Keratinocyte (primary cell): ENCODE results near the gene S100A9. TPM values are rescaled to one million over a fixed set of nuclear protein-coding genes. Genes with fewer than 3 reads are reported as not detected.

ENCODE experiments used
- DNase-seq: peaks from one replicate; pipeline ENCODE4 v3.0.0-alpha.2; 2011; ENCODE audit warnings: low read depth, missing footprints, low spot score
- FAIRE-seq: peaks from 2 replicates; lab custom pipeline; 2011; peaks lifted over from hg19 to GRCh38; lab: Jason Lieb, UNC
- H2AFZ ChIP-seq: 2 replicates; pipeline ENCODE4 v1.6.0; 2012; ENCODE audit warnings: low read length, control low read depth, inconsistent platforms; ENCODE audit not compliant: control insufficient read depth
- H3K27ac ChIP-seq: 2 replicates; pipeline ENCODE4 v1.5.1; 2011; ENCODE audit warnings: low read length; ENCODE audit not compliant: control insufficient read depth, insufficient read depth
- H3K27me3 ChIP-seq: 3 replicates; pipeline ENCODE4 v1.6.0; 2011; ENCODE audit warnings: low read length; ENCODE audit not compliant: control insufficient read depth, insufficient read depth; ENCODE audit errors: extremely low read depth
- H3K36me3 ChIP-seq, 2 experiments: 2 replicates in 1 of 2; 3 replicates in 1 of 2; pipeline ENCODE4 v1.5.1; 2011; ENCODE audit warnings: low read length in 2 of 2, mild to moderate bottlenecking in 1 of 2; ENCODE audit not compliant: control insufficient read depth in 2 of 2, insufficient read depth in 2 of 2; ENCODE audit errors: extremely low read depth in 1 of 2
- H3K4me1 ChIP-seq: 3 replicates; pipeline ENCODE4 v1.5.1; 2011; ENCODE audit warnings: low read length; ENCODE audit not compliant: control insufficient read depth, insufficient read depth; ENCODE audit errors: extremely low read depth
- H3K4me2 ChIP-seq: 3 replicates; pipeline ENCODE4 v1.6.0; 2011; ENCODE audit warnings: low read depth, low read length; ENCODE audit not compliant: control insufficient read depth, insufficient read depth; ENCODE audit errors: extremely low read depth
- H3K4me3 ChIP-seq, 3 experiments: fragments of 200-600 bp in 1 of 3; sonication (generic) in 1 of 3; 2 replicates in 2 of 3; 3 replicates in 1 of 3; pipeline ENCODE4 v1.5.1; 2011 to 2016; ENCODE audit warnings: low read length in 3 of 3, mild to moderate bottlenecking in 3 of 3, control low read depth in 2 of 3, inconsistent platforms in 1 of 3, low read depth in 1 of 3, mixed read lengths in 1 of 3, mixed run types in 1 of 3, moderate library complexity in 1 of 3; ENCODE audit not compliant: control insufficient read depth in 2 of 3, insufficient read depth in 2 of 3; ENCODE audit errors: extremely low read depth in 1 of 3
- H3K79me2 ChIP-seq: 2 replicates; pipeline ENCODE4 v1.6.0; 2012; ENCODE audit warnings: low read length; ENCODE audit not compliant: control insufficient read depth, insufficient read depth
- H3K9ac ChIP-seq: 3 replicates; pipeline ENCODE4 v1.6.0; 2011; ENCODE audit warnings: low read length; ENCODE audit not compliant: control insufficient read depth, insufficient read depth; ENCODE audit errors: extremely low read depth
- H3K9me1 ChIP-seq: 3 replicates; pipeline ENCODE4 v1.6.0; 2011; ENCODE audit warnings: low read length; ENCODE audit not compliant: control insufficient read depth, insufficient read depth; ENCODE audit errors: extremely low read depth
- H3K9me3 ChIP-seq: 2 replicates; pipeline ENCODE4 v1.5.1; 2012; ENCODE audit warnings: low read depth, low read length; ENCODE audit not compliant: control insufficient read depth
- H4K20me1 ChIP-seq: 3 replicates; pipeline ENCODE4 v1.6.0; 2011; ENCODE audit warnings: low read length; ENCODE audit not compliant: control insufficient read depth, insufficient read depth; ENCODE audit errors: extremely low read depth
- EZH2 ChIP-seq: IDR thresholded peaks from one replicate; pipeline ENCODE4 v1.6.1; 2012; ENCODE audit warnings: inconsistent platforms, mild to moderate bottlenecking, low read length, moderate library complexity
- dilution Hi-C: fragments of 300-500 bp; cut with MboI; formaldehyde crosslinking; loops from one replicate; pipeline ENCODE4 v1.7.0; 2020; ENCODE audit warnings: low sequenced_read_pairs; ENCODE audit not compliant: extremely low pct_ligation_motif_present
- polyA plus RNA-seq, 5 experiments: library from polyadenylated mRNA; depleted of rRNA in 3 of 5; stranded (reverse) in 3 of 5; stranded (forward) in 1 of 5; unstranded in 1 of 5; fragments of >200 nt; gene quantifications; 1 replicate in 1 of 5; 2 replicates in 3 of 5; 3 replicates in 1 of 5; pipeline versions ENCODE4 v1.2.1 to v1.2.3, GENCODE V29; 2011 to 2012; ENCODE audit warnings: missing spikeins in 2 of 5, low read depth in 1 of 5, low replicate concordance in 1 of 5
- TF ChIP-seq, protein P1 (sequence below), 3 experiments: IDR thresholded peaks in 1 of 3; conservative IDR thresholded peaks in 1 of 3; optimal IDR thresholded peaks in 1 of 3; 2 replicates in 2 of 3; 3 replicates in 1 of 3; pipeline versions ENCODE3 to v1.5.1; 2011; ENCODE audit warnings: low read length in 3 of 3, mild to moderate bottlenecking in 3 of 3, moderate library complexity in 2 of 3, control low read depth in 1 of 3, inconsistent platforms in 1 of 3; ENCODE audit not compliant: insufficient read depth in 2 of 3; ENCODE audit errors: extremely low read depth in 1 of 3

S100A9 gene
- polyA plus RNA-seq, 1 donor (not counting 4 experiments of a cell fraction or from before 2014, with no cell fraction given): 297 TPM

DNA sequence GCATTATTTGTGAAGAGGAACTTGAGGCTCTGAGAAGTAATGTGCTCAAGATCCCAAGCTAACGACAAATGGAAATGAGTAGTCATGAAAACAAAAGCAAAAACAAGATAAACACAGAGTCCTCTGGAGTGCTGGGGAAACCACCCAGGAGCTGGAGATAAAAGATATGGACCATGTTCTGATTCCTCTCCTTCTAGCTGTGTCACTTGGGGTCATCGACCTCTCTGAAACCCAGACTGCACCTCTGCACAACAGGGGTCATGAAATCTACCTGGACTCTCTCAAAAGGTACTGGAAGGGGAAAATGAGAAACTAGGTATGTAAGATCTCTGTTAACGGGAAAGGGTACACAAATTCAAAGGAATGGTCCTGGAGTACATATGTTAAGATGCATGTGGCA lies 15.5 kb upstream of the S100A9 start:
- FAIRE-seq: no peak
- Histone ChIP-seq H3K4me2 (no peak overlapping the region), H4K20me1 (no peaks in the 10 kb centered on the region), H3K4me1 (peaks cover 20% of the 10 kb centered on the region), H3K27ac (no peak overlapping the region), H3K9me3 (no peaks in the 10 kb centered on the region), H3K27me3 (no peaks in the 10 kb centered on the region), H3K36me3 (no peaks in the 10 kb centered on the region), H3K9me1 (no peaks in the 10 kb centered on the region), H2AFZ (no peak overlapping the region), H3K79me2 (no peaks in the 10 kb centered on the region), H3K4me3 (no peak overlapping the region), H3K9ac (no peak overlapping the region)
- DNase-seq: no peak
- TF ChIP-seq EZH2: no peak
- TF ChIP-seq, protein P1, sequence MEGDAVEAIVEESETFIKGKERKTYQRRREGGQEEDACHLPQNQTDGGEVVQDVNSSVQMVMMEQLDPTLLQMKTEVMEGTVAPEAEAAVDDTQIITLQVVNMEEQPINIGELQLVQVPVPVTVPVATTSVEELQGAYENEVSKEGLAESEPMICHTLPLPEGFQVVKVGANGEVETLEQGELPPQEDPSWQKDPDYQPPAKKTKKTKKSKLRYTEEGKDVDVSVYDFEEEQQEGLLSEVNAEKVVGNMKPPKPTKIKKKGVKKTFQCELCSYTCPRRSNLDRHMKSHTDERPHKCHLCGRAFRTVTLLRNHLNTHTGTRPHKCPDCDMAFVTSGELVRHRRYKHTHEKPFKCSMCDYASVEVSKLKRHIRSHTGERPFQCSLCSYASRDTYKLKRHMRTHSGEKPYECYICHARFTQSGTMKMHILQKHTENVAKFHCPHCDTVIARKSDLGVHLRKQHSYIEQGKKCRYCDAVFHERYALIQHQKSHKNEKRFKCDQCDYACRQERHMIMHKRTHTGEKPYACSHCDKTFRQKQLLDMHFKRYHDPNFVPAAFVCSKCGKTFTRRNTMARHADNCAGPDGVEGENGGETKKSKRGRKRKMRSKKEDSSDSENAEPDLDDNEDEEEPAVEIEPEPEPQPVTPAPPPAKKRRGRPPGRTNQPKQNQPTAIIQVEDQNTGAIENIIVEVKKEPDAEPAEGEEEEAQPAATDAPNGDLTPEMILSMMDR (optimal IDR thresholded peaks at IDR 0.05 in 1 of 3, IDR thresholded peaks at IDR 0.05 in 1 of 3, conservative IDR thresholded peaks at IDR 0.05 in 1 of 3; ENCODE audit: extremely low read depth in 1 of 3, insufficient read depth in 2 of 3, low read length in 3 of 3): no peak
- dilution Hi-C loops: no loop called here

DNA sequence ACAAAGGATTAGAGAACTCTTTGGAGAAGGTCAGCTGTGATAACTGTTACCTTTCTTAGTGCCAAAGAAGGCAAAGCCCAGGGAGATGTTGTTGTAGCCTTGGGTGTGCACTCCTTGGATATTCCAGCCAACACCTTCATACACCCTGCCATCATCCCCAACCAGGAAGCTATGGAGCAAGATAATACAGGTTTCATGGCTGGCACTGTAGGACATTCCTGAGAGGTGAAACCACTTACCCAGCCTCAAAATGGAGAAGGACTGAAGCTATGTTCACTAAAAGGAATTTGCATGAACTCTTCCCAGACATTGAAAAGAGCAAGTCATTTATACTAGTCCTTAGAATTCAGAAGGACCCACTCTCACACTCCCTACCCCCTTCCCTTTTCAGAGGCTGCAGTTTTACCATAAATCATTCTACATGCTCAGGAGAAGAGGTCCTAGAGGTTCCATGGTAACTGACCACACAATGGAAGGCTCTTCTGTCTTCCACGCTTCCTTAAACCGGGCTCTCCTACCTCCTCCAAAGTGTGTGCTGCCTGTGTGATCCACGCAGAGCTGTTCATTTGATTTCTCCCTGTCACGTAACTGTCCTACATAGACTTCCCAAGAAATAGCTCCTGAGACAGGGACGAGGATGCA lies 14.5 kb upstream of the S100A9 start:
- Histone ChIP-seq H3K4me2 (peak overlapping the region; percentile 58), H3K9me1 (no peaks in the 10 kb centered on the region), H2AFZ (peak overlapping the region; percentile 79), H3K36me3 (no peaks in the 10 kb centered on the region), H3K27ac (no peak overlapping the region), H3K9ac (no peak overlapping the region), H3K79me2 (no peaks in the 10 kb centered on the region), H3K4me1 (peaks cover 20% of the 10 kb centered on the region), H3K4me3 (no peak overlapping the region), H4K20me1 (no peaks in the 10 kb centered on the region), H3K9me3 (no peaks in the 10 kb centered on the region), H3K27me3 (no peaks in the 10 kb centered on the region)
- peak; percentile 72 for FAIRE-seq
- dilution Hi-C loops: no loop called here
- DNase-seq: no peak
- no peak for TF ChIP-seq EZH2
- TF ChIP-seq, protein P1 (optimal IDR thresholded peaks at IDR 0.05 in 1 of 3, IDR thresholded peaks at IDR 0.05 in 1 of 3, conservative IDR thresholded peaks at IDR 0.05 in 1 of 3; ENCODE audit: extremely low read depth in 1 of 3, insufficient read depth in 2 of 3, low read length in 3 of 3): no peak
